NB4 (cell line): ENCODE results near the gene IGFL3.
A peak's percentile ranks its signal among the peaks of the same experiment; 100 is the strongest.

ENCODE experiments used
- DNase-seq: peaks from one replicate; pipeline ENCODE4 v3.0.0; 2010; ENCODE audit warnings: low read depth
- H3K4me3 ChIP-seq: one replicate; pipeline ENCODE4 v1.5.1; 2011; ENCODE audit warnings: mild to moderate bottlenecking, low read depth, low read length, moderate library complexity
- MYC ChIP-seq: IDR thresholded peaks from 2 replicates; pipeline ENCODE4 v1.6.1; 2011; ENCODE audit warnings: low read depth, low read length
- POLR2A ChIP-seq: IDR thresholded peaks from 2 replicates; pipeline ENCODE4 v1.6.1; 2011; ENCODE audit warnings: mild to moderate bottlenecking; ENCODE audit not compliant: insufficient read length; ENCODE audit errors: extremely low read depth
- TF ChIP-seq, protein P1 (sequence below): IDR thresholded peaks from one replicate; pipeline ENCODE4 v1.5.1; 2012; ENCODE audit warnings: low read depth, low read length
- TF ChIP-seq, protein P2 (sequence below): IDR thresholded peaks from 2 replicates; pipeline ENCODE4 v1.6.1; 2011; ENCODE audit warnings: low read depth, low read length

IGFL3 gene

DNA sequence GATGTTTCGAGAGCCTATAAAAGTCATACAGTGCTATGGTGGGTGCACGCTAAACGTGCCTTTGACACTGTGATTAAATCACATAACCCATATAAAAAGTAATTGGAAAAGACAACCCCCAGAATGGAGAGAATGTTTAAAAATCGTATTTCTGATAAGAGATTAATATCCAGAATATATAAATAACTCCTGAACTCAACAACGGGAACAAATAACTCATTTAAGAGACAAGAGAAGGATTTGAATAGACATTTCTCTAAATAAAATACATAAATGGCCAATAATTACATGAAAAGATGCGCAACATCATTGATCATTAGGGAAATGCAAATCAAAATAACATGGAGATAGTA lies 46.7 kb downstream of the IGFL3 start:
- TF ChIP-seq MYC (no peak), POLR2A (no peak)
- TF ChIP-seq, protein P1, sequence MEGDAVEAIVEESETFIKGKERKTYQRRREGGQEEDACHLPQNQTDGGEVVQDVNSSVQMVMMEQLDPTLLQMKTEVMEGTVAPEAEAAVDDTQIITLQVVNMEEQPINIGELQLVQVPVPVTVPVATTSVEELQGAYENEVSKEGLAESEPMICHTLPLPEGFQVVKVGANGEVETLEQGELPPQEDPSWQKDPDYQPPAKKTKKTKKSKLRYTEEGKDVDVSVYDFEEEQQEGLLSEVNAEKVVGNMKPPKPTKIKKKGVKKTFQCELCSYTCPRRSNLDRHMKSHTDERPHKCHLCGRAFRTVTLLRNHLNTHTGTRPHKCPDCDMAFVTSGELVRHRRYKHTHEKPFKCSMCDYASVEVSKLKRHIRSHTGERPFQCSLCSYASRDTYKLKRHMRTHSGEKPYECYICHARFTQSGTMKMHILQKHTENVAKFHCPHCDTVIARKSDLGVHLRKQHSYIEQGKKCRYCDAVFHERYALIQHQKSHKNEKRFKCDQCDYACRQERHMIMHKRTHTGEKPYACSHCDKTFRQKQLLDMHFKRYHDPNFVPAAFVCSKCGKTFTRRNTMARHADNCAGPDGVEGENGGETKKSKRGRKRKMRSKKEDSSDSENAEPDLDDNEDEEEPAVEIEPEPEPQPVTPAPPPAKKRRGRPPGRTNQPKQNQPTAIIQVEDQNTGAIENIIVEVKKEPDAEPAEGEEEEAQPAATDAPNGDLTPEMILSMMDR, result no peak
- TF ChIP-seq, protein P2, sequence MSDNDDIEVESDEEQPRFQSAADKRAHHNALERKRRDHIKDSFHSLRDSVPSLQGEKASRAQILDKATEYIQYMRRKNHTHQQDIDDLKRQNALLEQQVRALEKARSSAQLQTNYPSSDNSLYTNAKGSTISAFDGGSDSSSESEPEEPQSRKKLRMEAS, result no peak
- DNase-seq, result no peak
- H3K4me3 ChIP-seq, result no peak overlapping the region

DNA sequence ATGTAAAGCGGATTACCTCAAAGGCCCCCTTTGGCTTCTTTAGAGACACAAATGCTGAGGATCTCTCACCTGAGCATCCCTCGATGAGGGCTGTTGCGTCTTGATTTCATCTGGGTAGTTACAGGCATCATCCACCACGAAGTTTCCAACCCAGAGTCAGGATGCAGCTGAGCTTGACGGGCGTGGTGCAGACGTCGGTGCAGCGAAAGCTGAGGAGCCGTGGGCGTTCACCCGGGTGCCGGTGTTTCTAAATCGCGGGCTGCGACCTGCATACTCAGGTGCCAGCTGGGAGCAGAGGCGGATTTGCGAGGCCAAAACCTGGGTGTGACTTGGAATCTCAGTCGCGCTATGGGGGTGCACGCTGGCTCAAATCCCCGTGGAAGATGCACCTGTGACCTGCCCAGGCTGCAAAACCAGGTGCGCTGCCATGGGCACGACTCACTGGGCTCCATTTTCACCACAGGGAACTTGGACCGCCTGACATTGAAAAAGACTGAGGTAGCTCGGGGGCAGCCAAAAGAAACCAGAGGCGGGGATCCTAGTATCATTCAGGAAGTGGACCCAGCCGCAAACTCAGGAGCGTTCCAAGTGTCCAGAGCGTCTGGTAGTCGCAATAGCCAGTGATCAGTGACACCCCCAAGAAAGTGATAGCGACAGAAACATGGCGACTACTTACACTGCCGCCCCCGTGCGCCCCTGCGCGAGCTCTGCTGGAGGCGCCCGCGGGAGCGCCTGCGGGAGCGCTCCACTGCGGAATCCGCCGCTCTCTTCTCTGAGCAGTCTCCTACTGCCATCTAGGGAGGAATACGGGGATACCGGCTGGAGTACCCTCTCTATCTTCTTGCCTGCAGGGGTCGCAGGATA lies 47.3 kb downstream of the IGFL3 start:
- no peak for TF ChIP-seq POLR2A
- TF ChIP-seq MYC, result no peak
- TF ChIP-seq, protein P1, result peak; percentile 100
- peak; percentile 89 for DNase-seq
- H3K4me3 ChIP-seq, result no peak overlapping the region

DNA sequence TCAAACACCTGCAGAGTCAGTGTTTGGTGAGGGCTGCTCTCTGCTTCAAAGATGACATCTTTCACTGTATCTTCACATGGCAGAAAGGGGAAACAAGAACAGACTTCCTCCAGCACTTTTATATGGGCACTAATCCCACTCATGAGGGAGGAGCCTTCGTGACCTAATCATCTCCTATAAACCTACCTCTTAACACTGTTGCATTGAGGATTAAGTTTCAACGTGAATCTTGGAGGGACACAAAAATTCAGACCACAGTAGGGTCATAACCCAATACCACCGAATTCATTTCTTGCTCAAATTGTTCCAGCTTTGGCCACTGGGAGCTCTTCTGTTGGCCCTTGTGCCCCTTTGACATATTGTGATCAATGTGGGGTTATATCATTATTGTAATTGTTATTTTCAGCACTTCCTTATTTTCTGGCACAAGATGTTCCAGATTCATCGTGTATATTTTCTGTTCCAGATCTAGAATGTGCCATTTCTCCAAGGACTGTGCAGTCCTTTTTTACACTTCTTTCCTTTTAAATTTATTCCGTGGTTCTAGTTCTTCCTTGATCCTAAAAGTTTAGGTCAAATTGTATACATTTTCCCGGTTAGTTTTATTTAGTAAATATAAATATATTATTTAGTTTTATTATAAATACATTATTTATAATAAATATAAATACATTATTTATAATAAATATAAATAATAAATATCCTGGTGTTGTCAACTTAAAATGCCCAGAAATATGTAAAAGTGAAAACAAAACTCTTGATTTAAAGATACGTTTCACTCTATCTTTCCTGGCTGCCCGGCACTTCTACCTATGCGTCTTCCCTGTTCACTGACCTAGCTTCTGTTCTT lies 48.2 kb downstream of the IGFL3 start:
- H3K4me3 ChIP-seq, result no peak overlapping the region
- TF ChIP-seq POLR2A, result no peak
- TF ChIP-seq, protein P1, result peak; percentile 6
- TF ChIP-seq, protein P2, result no peak

DNA sequence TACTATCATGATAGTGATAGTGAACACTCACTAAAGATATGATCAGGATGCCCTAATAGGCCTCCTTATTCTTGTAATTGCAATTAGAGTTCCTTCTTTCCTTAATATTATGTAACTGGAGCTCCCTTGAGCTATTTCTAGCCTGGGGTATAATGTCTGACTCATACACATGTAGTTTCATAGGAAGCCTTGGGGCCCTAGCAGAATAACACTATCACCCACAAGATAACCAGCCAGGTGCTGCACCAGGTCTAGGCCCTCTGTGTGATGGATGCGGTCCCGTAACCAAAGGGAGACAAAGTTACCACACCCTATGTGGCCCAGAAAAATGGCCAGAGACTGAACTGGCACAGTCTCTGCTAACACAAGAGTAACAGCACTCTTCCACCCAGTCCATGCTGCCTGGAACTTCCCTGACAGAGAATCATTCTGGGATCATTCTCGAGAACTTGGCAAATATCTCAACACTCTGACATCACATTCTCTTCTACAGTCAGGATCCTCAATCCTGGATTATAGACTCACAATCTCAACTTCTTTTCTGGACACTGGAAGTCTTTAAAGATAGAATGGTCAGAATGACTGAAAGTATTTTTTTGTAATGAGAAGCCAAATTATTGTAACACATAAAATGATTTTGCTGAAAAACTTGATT lies 51.1 kb downstream of the IGFL3 start:
- DNase-seq, result no peak
- TF ChIP-seq POLR2A (no peak), MYC (no peak)
- TF ChIP-seq, protein P2, result no peak
- TF ChIP-seq, protein P1, result no peak
- no peak overlapping the region for H3K4me3 ChIP-seq

More for the DNA sequence above, 48.2 kb downstream of the IGFL3 start:
- no peak for DNase-seq
